GM12801 (cell line): Measurements from ENCODE around the gene MGA.

ENCODE experiments used
- TF ChIP-seq, protein P1 (sequence below): IDR thresholded peaks from one replicate; pipeline ENCODE4 v1.5.1; 2011; ENCODE audit warnings: control low read depth; ENCODE audit not compliant: insufficient read length; ENCODE audit errors: extremely low read depth

Gene MGA

DNA sequence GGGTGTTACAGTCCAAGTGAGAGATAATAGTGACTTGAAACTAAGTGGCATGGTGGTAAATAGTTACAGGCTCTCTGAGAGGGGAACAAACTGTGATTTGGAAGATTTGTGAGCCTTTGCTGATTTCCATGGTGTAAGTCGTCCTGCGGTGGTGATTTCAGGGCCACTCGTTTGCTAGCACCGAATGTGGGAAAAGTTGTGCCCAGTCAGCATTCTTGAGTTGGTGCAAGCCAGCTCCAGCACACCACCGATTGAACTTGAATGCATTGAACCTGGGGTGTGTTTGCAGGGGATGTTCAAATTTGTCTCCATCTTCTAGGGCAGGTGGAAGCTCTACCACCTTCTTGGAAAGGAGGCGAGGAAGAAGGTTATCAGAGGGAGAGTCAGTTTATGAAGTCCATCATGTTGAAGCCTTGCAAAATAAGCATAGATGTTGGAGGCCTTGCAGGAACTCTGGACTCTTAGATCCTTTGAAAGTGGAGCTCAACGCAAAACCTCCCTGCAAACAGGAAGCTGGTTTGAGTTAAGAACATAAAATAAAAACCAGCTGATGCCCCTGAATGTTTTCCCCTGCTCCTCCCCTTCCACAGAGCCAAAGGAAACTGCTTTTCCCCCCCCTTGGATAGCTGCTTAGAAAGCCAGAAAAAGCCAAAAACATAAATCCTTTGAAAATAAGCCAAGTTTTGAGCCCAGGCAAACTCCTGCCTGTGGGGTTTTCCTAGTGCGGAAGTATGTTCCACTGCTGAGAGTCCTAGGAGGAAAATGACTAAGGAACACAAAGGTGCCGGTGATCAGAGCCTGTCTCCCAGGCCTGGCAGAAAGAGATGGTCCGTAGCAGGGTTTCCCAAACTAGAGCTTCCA, 136.0 kb downstream of the MGA start:
- TF ChIP-seq, protein P1, sequence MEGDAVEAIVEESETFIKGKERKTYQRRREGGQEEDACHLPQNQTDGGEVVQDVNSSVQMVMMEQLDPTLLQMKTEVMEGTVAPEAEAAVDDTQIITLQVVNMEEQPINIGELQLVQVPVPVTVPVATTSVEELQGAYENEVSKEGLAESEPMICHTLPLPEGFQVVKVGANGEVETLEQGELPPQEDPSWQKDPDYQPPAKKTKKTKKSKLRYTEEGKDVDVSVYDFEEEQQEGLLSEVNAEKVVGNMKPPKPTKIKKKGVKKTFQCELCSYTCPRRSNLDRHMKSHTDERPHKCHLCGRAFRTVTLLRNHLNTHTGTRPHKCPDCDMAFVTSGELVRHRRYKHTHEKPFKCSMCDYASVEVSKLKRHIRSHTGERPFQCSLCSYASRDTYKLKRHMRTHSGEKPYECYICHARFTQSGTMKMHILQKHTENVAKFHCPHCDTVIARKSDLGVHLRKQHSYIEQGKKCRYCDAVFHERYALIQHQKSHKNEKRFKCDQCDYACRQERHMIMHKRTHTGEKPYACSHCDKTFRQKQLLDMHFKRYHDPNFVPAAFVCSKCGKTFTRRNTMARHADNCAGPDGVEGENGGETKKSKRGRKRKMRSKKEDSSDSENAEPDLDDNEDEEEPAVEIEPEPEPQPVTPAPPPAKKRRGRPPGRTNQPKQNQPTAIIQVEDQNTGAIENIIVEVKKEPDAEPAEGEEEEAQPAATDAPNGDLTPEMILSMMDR: no peak

GRCh38 chr15:41797201-41797944, 137.2 kb downstream of the MGA start:
- TF ChIP-seq, protein P1: no peak

DNA sequence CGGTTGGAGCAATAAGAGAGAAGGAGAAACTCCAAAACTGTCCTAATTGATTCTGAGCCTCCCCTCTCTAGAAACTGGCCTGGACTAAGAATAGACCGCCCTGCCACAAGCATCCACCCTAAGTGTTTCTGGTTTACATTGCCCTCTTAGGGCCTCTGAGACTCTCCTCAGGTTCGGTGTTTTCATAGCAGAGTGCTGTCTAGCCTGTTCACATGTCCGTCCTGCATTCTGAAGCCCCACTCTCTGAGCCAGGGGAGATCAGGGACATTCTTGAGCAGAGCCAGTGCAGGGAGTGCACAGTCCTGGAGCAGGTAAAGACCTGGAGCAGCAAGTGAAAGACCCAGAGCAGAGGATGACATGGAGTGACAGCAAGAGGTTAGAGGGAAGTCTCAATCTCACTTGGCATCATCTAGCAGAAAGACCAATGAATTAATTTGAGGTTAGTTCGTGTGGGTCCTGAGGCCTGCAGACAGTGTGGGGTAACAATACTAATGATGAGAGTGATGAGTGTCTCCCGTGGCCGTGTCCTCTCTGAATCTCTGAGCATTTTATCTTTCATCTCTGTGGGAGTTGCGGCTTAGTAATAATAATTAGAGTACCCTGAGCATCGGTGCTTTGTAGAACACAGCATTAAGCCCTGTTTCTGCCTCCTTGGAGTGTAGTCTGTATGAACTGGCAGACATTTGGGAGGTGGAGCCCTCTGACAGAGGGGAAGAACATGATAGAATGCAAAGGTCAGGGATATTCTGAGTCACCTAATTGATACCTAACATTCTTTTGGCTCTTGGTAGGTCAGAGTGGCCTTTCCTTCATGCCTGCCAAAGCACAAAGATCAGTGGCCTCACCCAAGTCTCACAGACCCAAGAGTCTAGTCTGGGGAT, 138.6 kb downstream of the MGA start:
- TF ChIP-seq, protein P1: no peak

DNA sequence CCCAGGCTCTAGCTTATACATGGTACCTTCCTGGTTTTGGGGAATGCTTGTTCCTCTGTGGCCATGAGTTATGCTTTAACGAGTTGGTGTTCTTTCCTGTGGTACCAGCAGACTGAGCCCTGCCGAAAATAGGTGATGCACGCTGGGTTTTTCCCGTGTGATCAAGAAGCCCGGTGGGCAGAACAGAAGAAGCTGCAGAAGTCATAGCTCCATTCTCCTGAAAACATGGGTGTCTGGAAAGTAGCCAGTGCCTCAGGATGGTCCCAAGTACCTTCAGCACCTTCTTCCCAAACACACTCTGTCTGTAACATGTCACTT, 139.2 kb downstream of the MGA start:
- TF ChIP-seq, protein P1: no peak

GRCh38 chr15:41801185-41801584, 141.0 kb downstream of the MGA start:
- TF ChIP-seq, protein P1: no peak

GRCh38 chr15:41801850-41802455, 141.7 kb downstream of the MGA start:
- TF ChIP-seq, protein P1: no peak
